HG02970 (cell line): ENCODE measurements around the gene HES6.
A peak's percentile ranks its signal among the peaks of the same experiment; 100 is the strongest.

Source experiments
- ATAC-seq: cut with Tn5 transposase; IDR thresholded peaks from one replicate; pipeline ENCODE4 v1.9.1; 2021; ENCODE audit warnings: mild to moderate bottlenecking, moderate library complexity, moderate number of reproducible peaks; ENCODE audit not compliant: unreplicated experiment, low FRiP score

The HES6 gene

GRCh38 chr2:238203973-238204683 is 35.7 kb downstream of the HES6 start:
- ATAC-seq, result no peak

- peak; percentile 97 for ATAC-seq
These were observed 36.5 kb downstream of the HES6 start, which contains the start of gene ILKAP for GRCh38 chr2:238203094-238203972. ILKAP (minus strand) TSS chr2:238203695; CDS start chr2:238203553, 142 bp downstream.

- no peak for ATAC-seq
These were observed 37.3 kb downstream of the HES6 start for GRCh38 chr2:238202326-238203093.

DNA sequence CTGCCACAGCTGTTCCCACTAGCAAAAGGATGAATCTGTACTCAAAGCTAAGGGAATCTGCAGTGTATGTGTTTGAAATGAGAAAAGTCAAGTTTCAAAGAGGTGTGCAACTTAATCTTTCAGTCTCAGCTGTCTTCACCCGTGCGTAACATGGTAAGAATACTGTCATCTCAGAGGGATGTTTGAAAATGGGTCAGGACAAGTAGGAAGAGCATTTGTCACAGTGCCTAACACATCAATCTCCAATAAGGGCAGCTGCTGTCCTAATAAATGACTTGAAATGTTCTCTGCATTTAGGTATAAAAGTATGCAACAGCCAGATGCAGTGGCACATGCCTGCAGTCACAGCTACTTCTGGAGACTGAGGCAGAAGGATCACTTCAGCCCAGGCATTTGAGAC is 49.4 kb downstream of the HES6 start:
- no peak for ATAC-seq
